Raji (cell line): ENCODE measurements around the gene RUNX2.

Source experiments
- POLR2A ChIP-seq: IDR thresholded peaks from 2 replicates; pipeline ENCODE4 v1.6.1; 2011; ENCODE audit warnings: low read depth, low read length, control low read depth; ENCODE audit not compliant: insufficient read depth

RUNX2 gene

DNA sequence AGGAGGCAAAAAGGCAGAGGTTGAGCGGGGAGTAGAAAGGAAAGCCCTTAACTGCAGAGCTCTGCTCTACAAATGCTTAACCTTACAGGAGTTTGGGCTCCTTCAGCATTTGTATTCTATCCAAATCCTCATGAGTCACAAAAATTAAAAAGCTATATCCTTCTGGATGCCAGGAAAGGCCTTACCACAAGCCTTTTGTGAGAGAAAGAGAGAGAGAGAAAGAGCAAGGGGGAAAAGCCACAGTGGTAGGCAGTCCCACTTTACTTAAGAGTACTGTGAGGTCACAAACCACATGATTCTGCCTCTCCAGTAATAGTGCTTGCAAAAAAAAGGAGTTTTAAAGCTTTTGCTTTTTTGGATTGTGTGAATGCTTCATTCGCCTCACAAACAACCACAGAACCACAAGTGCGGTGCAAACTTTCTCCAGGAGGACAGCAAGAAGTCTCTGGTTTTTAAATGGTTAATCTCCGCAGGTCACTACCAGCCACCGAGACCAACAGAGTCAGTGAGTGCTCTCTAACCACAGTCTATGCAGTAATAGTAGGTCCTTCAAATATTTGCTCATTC is at the start of gene RUNX2:
TSS of gene RUNX2 (plus strand) at position 375 of the 567 bp plus-strand sequence. CDS start 397 bp downstream, outside the sequence.
- TF ChIP-seq POLR2A = no peak

DNA sequence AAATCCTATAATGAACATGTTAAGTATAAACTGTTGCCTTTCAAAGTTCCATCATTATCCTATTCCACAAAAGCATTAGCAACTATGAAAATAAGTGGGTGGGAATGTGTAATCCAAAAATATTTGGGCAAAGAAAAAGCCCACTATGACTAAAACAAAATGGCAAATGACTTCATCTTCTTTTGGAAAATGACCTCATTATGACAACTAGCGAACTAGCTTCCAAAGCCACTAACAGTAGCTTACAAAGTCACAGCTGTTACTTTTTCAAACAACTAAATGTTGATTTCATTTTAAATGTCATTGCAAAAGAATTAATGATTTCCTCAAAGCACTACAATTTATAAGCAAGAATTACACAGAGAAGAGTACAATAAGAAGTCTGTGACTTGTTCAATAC is 49.8 kb upstream of the RUNX2 start:
- TF ChIP-seq POLR2A = no peak

DNA sequence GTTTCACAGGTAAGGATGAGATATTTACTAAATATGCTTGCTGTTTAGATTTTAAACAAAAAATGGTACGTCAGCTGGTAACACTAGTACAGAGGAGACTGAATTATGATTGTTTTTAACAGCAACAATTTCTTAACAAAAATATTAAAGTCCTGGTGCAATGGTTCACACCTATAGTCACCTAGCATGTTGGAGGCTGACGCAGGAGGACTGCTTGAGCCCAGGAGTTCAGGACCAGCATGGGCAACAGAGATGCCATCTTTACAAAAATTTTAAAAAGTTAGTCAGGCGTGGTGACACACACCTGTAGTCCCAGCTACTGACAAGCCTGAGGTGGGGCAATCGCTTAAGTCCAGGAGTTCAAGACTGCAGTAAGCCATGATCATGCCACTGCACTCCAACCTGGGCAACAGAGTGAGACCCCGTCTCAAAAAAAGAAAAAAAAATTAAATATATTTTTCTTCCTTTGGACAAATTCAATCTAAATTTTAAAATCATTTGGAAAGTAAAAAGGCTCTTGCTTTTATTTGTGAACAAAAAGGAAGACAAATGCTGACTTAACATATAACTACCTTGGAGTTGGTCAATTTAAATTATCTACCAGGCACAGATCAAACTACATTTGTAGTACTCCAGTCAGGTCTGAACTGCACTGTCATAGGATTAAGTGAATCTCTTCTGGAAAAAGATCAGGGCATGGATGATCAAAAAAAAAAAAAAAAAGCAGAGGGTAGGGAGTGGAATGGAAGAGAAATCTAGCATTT is 38.2 kb upstream of the RUNX2 start:
- no peak for TF ChIP-seq POLR2A

DNA sequence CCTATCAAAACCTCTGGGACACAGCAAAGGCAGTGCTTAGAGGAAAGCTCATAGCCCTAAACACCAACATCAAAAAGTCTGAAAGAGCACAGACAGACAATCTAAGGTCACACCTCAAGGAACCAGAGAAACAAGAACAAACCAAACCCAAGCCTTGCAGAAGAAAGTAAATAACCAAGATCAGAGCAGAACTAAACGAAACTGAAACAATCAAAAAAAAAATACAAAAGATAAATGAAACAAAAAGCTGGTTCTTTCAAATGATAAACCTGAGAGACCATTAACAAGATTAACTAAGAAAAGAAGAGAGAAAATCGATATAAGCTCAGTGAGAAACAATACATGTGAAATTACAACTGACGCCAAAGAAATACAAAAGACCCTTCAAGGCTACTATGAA is 34.8 kb upstream of the RUNX2 start:
- TF ChIP-seq POLR2A = no peak

DNA sequence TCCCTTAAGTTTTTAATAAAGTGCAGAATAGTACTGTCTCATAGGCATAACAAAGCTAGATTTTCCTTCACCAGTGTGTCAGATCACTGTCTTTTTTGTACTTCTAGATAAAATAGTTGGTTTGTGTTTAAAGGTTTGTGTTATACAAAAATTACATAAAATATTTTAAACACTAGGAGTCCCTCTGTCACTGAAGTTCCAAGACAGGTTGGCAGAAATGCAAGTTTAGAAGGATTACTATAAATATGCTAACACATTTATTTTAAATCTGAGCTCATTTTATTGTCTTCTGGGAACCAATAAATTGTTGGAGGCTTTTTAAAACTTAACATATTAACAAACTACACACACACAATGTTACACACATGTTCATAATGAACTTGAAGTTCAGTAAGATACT is 30.8 kb upstream of the RUNX2 start:
- no peak for TF ChIP-seq POLR2A

DNA sequence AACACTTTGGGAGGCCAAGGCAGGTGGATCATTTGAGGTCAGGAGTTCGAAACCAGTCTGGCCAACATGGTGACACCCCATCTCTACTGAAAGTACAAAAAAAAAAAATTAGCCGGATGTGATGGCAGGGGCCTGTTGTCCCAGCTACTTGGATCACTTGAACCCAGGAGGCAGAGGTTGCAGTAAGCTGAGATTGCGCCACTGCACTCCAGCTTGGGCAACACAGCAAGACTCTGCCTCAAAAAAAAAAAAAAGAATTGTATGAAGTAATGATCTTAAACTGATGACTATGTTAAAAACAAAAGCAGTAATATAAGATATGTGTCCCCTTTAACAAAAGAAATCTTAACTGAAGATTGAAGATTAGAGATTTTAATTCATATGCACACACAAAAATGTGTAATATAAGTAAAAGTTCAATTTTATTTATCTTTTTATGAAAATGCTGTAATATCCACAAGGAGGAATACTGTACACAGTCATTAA is 29.0 kb upstream of the RUNX2 start:
- no peak for TF ChIP-seq POLR2A

DNA sequence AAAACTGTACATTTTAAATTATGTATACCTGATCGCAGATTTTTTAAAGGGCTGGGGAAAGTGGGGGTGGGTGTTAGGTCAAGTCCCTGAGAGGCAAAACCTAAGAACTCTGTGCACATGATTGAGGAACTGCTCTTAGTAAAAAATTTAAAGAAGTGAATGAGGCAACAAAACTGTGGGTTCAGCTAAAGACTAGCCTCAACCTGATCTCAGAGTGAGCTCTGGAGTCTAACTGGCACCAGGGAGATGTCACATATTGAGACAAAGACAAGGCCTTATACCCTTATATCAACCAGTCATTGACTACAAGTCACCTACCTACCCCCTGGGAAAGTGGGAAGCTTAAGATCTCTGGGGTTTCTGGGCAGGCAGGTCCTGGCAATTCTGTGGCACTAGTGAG is 27.4 kb upstream of the RUNX2 start:
- no peak for TF ChIP-seq POLR2A

DNA sequence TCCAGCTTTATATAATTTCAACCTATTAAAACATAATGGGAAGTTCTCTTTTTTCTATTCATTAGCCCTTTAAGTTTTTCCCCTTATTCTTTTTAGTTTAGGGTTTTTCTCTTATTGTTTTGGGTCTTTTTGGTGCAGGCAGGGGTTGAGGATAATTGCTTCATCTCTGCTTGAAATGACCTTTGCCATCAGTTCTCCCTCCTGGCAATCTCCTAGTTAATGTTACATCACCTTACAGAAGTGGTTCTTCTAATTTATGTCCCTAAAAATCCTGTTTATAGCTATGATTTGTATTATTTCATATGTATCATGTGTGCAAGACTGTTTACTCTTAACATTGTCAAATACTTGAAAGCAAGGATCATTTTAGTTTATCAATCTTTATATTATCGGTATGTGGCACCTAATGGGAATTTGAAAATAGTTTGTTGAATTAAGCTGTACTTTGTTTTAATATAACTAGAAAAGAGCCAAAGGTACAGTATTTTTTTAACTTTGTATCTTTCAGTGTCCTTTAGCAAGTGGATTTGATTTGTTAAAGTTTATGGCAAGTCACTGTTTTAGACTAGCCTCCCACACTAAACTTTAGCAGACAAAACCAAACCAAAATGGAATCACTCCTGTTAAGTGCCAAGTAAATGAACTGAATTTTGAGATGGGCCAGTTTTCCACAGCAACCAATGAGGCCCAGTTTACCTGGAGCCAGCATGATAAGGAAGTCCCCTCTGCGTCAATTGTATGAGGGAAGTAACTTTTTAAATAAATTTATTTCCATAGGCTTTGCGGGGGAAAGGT is 26.6 kb upstream of the RUNX2 start:
- TF ChIP-seq POLR2A = no peak

DNA sequence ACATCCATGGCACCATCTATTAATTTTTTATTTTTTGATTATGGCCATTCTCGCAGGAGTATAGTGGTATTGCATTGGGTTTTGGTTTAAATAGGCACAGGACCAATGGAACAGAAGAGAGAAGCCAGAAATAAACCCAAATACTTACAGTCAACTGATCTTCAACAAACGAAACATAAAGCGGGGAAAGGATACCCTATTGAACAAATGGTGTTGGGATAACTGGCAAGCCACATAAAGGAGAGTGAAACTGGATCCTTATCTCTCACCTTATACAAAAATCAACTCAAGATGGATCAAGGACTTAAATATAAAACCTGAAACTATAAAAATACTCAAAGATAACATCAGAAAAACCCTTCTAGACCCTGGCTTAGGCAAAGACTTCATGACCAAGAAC is 25.3 kb upstream of the RUNX2 start:
- no peak for TF ChIP-seq POLR2A

DNA sequence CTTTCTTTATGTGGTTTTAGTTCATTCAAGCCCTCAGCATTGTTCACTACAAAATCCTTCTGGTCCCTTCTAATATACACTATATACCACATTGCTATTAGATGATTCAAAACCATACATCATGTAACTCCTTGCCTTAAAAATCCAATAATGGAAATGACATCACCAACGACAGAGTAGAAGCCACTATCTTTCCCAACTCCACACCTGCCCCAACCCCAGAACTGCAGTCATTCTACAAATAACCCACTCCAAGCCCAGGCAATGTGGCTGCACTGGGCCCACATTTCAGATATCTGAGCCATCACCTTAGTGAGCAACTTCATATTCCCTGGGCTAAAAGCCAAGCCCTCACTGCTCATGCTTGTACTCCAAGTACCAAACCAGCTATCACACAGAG is 22.6 kb upstream of the RUNX2 start:
- TF ChIP-seq POLR2A = no peak

DNA sequence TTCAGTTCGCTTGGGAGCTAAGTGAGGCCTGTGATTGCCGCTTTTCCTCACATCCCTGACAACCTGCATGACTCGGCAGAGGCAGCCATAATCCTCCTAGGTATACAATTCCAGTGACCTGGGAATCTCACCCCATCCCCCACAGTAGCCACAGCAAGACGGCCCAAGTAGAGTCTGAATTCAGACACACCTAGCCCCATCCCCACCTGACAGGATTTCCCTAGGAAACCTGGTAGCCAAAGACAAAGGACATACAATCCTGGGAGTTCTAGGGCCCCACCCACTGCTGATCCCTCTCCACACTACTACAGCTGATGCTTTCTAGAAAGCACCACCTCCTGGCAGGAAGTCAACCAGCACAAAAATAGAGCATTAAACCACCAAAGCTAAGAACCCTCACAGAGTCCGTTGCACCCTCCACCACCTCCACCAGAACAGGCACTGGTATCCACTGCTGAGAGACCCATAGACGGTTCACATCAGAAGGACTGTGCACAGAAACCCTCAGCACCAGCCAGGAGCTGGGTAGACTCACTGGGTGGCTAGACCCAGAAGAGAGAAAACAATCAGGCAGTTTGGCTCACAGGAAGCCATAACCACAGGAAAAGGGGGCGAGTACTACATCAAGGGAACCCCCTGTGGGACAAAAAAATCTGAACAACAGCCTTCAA is 17.9 kb upstream of the RUNX2 start:
- no peak for TF ChIP-seq POLR2A

DNA sequence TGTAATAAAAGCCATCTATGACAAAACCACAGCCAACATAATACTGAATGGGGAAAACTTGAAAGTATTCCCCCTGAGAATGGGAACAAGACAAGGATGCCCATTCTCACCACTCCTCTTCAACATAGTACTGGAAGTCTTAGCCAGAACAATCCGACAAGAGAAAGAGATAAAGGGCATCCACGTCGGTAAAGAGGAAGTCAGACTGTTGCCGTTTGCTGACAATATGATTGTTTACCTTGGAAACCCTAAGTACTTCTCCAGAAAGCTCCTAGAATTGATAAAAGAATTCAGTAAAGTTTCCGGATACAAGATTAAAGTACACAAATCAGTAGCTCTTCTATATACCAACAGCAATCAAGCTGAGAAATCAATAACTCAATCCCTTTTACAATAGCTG is 14.0 kb upstream of the RUNX2 start:
- no peak for TF ChIP-seq POLR2A

DNA sequence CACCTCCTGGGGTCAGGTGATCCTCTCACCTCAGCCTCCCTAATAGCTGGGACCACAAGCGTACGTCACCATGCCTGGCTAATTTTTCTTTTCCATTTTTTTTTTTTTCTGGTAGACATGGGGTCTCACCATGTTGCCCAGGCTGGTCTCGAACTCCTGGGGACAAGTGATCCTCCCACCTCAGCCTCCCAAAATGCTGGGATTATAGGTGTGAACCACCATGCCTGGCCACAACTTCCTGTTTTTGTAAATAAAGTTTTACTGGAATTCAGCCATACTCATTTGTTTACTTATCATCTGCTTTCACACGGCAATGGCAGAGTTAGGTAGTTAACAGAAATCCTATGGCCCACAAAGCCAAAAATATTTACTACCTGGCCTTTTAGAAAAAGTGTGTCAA is 7.8 kb upstream of the RUNX2 start:
- TF ChIP-seq POLR2A = no peak

DNA sequence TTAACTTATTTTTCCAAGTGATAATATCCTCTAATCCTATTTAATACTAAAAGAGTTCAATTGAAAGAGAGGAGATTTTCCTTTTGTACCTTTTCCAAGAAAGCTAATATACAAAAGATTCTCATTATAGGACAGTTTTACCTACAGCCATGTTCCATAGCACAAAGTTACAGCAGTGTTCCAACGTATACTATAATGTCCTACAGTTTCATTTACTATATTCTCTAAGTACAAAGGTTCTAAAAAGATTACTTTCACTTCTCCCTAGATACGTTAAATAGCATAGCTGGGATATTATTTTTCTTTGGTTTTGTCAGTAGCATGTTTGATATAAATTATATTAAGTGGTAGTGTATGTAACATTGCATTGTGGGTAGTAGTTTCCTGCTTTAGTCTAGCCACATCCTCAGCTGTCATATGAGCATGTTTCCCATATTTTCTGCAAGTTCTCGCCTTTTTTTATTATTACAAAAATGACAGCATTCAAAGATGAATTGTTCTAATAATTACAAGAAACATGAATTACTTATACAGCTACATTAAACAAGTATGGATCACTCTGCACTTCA is 4.4 kb upstream of the RUNX2 start:
- TF ChIP-seq POLR2A = no peak

DNA sequence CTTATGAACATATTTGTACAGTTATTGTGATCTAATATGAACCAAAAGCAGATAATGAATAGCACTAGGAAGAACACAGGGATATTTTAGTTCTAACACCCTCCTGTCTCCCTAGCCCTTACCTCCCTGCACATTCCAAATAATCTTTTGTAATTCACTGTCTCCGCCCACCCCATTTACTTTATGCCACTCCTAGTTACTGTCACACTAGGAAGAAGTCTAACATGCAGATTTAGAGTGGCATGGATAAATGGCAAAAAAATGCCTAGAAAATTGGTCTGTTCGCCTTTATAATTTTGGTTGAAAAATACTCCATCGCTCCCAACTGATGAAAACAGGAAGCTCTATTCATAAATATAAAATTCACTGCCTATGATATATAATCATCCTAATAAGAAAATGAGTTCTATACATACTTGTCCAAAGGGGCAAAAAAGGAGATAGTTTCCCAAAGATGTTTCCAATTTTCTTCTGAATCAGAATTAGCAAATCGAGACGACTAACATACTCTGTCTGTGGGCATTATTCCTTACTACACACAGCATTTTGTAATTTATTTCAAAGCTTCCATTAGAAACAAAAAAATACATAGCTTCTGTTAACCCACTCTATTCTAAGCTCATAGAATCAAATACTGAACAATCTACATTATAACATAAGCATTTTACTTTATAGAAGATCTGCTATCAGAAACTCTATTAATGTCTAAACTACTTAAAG is 1.3 kb upstream of the RUNX2 start:
- TF ChIP-seq POLR2A = no peak

DNA sequence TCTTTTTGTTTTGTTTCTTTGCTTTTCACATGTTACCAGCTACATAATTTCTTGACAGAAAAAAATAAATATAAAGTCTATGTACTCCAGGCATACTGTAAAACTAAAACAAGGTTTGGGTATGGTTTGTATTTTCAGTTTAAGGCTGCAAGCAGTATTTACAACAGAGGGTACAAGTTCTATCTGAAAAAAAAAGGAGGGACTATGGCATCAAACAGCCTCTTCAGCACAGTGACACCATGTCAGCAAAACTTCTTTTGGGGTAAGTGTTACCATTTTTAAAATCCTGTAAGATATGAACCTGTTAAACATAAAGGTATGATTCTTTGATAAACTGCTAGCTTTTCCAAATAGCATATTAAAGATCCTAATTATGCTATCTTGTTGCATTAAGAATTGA is 393 bp downstream of the RUNX2 start:
- TF ChIP-seq POLR2A = no peak
